Osteoblast (primary cell): Measurements from ENCODE around the gene ANKRD50. TPM values are rescaled to one million over a fixed set of nuclear protein-coding genes. Genes with fewer than 3 reads are reported as not detected.

Source experiments
- DNase-seq: peaks from one replicate; pipeline ENCODE4 v3.0.0; 2011; ENCODE audit warnings: low spot score, mixed read lengths; ENCODE audit not compliant: insufficient read length; ENCODE audit errors: missing footprints
- H2AFZ ChIP-seq: 2 replicates; pipeline ENCODE4 v1.6.0; 2011; ENCODE audit warnings: mild to moderate bottlenecking, low read length
- H3K27ac ChIP-seq: 2 replicates; pipeline ENCODE4 v1.5.1; 2011; ENCODE audit warnings: mild to moderate bottlenecking, low read depth, low read length, moderate library complexity
- H3K27me3 ChIP-seq: 2 replicates; pipeline ENCODE4 v1.6.0; 2012; ENCODE audit warnings: mild to moderate bottlenecking, control low read depth, inconsistent platforms, low read length, moderate library complexity; ENCODE audit not compliant: insufficient read depth
- H3K36me3 ChIP-seq: 2 replicates; pipeline ENCODE4 v1.5.1; 2011; ENCODE audit warnings: mild to moderate bottlenecking, low read length, control low read depth, moderate library complexity; ENCODE audit not compliant: insufficient read depth
- H3K4me1 ChIP-seq: 2 replicates; pipeline ENCODE4 v1.5.1; 2011; ENCODE audit warnings: mild to moderate bottlenecking, low read length, control low read depth, moderate library complexity; ENCODE audit not compliant: insufficient read depth
- H3K4me2 ChIP-seq: 2 replicates; pipeline ENCODE4 v1.6.0; 2011; ENCODE audit warnings: mild to moderate bottlenecking, low read length; ENCODE audit not compliant: insufficient read depth
- H3K4me3 ChIP-seq: fragments of 200-600 bp; sonication (generic); 3 replicates; pipeline ENCODE4 v1.5.1; 2012; ENCODE audit warnings: mild to moderate bottlenecking, low read length, inconsistent platforms; ENCODE audit not compliant: insufficient read depth
- H3K79me2 ChIP-seq: 2 replicates; pipeline ENCODE4 v1.6.0; 2012; ENCODE audit warnings: mild to moderate bottlenecking, low read length, control low read depth, inconsistent platforms; ENCODE audit not compliant: insufficient read depth
- H3K9me3 ChIP-seq: 2 replicates; pipeline ENCODE4 v1.5.1; 2011; ENCODE audit warnings: low read depth, low read length, control low read depth
- H4K20me1 ChIP-seq: 2 replicates; pipeline ENCODE4 v1.6.0; 2012; ENCODE audit warnings: mild to moderate bottlenecking, low read length, control low read depth; ENCODE audit not compliant: insufficient read depth
- CTCF ChIP-seq: IDR thresholded peaks from 2 replicates; pipeline ENCODE4 v1.5.1; 2011; ENCODE audit warnings: mild to moderate bottlenecking, low read depth, low read length, moderate library complexity; ENCODE audit errors: extremely low read depth
- total RNA-seq: library from RNA; depleted of rRNA; stranded (reverse); fragments of >200 nt; gene quantifications from 2 replicates; pipeline ENCODE4 v1.2.3, GENCODE V29; 2012

ANKRD50 gene
- total RNA-seq, 1 donor: 27.5 TPM

- Histone ChIP-seq H3K79me2 (peaks cover 82% of the 10 kb centered on the region), H3K27me3 (no peaks in the 10 kb centered on the region), H3K36me3 (no peaks in the 10 kb centered on the region)
Measured at GRCh38 chr4:124694306-124694705, 18.2 kb downstream of the ANKRD50 start.

GRCh38 chr4:124691801-124692200 lies 20.7 kb downstream of the ANKRD50 start:
- H3K4me1 ChIP-seq: no peaks in the 10 kb centered on the region
- H3K79me2 ChIP-seq: peaks cover 83% of the 10 kb centered on the region
- no peaks in the 10 kb centered on the region for H3K27me3 ChIP-seq
- H4K20me1 ChIP-seq: no peaks in the 10 kb centered on the region
- peaks cover 4% of the 10 kb centered on the region for H3K36me3 ChIP-seq
- no peak overlapping the region for H3K4me3 ChIP-seq
- TF ChIP-seq CTCF: no peak
- H3K27ac ChIP-seq: no peak overlapping the region
- H3K9me3 ChIP-seq: no peaks in the 10 kb centered on the region
- H2AFZ ChIP-seq: no peak overlapping the region
- no peak overlapping the region for H3K4me2 ChIP-seq
- DNase-seq: no peak

More at GRCh38 chr4:124694306-124694705, 18.2 kb downstream of the ANKRD50 start:
- H3K9me3 ChIP-seq: peaks cover 2% of the 10 kb centered on the region
- no peak for TF ChIP-seq CTCF
- DNase-seq: no peak
- no peak overlapping the region for H3K4me2 ChIP-seq
- H3K27ac ChIP-seq: no peak overlapping the region
- H4K20me1 ChIP-seq: no peaks in the 10 kb centered on the region
- H3K4me3 ChIP-seq: no peak overlapping the region
- H3K4me1 ChIP-seq: no peaks in the 10 kb centered on the region
- no peak overlapping the region for H2AFZ ChIP-seq

- Histone ChIP-seq H4K20me1 (peaks cover 6% of the 10 kb centered on the region), H3K27me3 (no peaks in the 10 kb centered on the region), H3K9me3 (no peaks in the 10 kb centered on the region), H3K36me3 (peaks cover 4% of the 10 kb centered on the region), H3K4me1 (no peaks in the 10 kb centered on the region), H3K27ac (no peak overlapping the region), H3K4me3 (no peak overlapping the region), H3K4me2 (no peak overlapping the region), H2AFZ (no peak overlapping the region), H3K79me2 (peaks cover 73% of the 10 kb centered on the region)
- DNase-seq: no peak
- TF ChIP-seq CTCF: no peak
Measured at GRCh38 chr4:124686279-124686678, 26.3 kb downstream of the ANKRD50 start.

- no peaks in the 10 kb centered on the region for H3K27me3 ChIP-seq
- H3K4me2 ChIP-seq: no peak overlapping the region
- no peaks in the 10 kb centered on the region for H3K4me1 ChIP-seq
- H4K20me1 ChIP-seq: peaks cover 6% of the 10 kb centered on the region
- no peak overlapping the region for H3K27ac ChIP-seq
- peaks cover 75% of the 10 kb centered on the region for H3K79me2 ChIP-seq
- H3K4me3 ChIP-seq: no peak overlapping the region
- H3K9me3 ChIP-seq: no peaks in the 10 kb centered on the region
- TF ChIP-seq CTCF: no peak
- H2AFZ ChIP-seq: no peak overlapping the region
- no peak for DNase-seq
- H3K36me3 ChIP-seq: peaks cover 4% of the 10 kb centered on the region
Measured at GRCh38 chr4:124685851-124686250, 26.7 kb downstream of the ANKRD50 start.
